Heart left ventricle (tissue), 16 donors: ENCODE measurements around the gene KCNMA1. TPM values are rescaled to one million over a fixed set of nuclear protein-coding genes. Genes with fewer than 3 reads are reported as not detected.

Experiments used
- ATAC-seq, 4 donors: fragments of 200-7000 bp; cut with Tn5 transposase; one replicate each; pipeline ENCODE4 v1.9.1; 2020 to 2022; ENCODE audit warnings: moderate library complexity in 4 of 4, mild to moderate bottlenecking in 3 of 4, moderate number of reproducible peaks in 1 of 4
- DNase-seq, 5 donors: peaks; one replicate each; pipeline ENCODE4 v3.0.0-alpha.2; 2020
- H3K27ac ChIP-seq, 12 donors: fragments of 200-600 bp; sonication (generic) in 4 of 12; one replicate each; pipeline versions ENCODE4 v1.5.0 to v1.8.0; 2016 to 2022; ENCODE audit warnings: mild to moderate bottlenecking in 2 of 12
- H3K27me3 ChIP-seq, 9 donors: fragments of 200-600 bp; sonication (generic) in 2 of 9; one replicate each; pipeline versions ENCODE4 v1.5.1 to v1.8.0; 2016 to 2022; ENCODE audit warnings: mild to moderate bottlenecking in 3 of 9
- H3K36me3 ChIP-seq, 9 donors: fragments of 200-600 bp; sonication (generic) in 2 of 9; one replicate each; pipeline versions ENCODE4 v1.5.0 to v1.8.0; 2018 to 2022; ENCODE audit warnings: mild to moderate bottlenecking in 2 of 9
- H3K4me1 ChIP-seq, 12 donors: fragments of 200-600 bp; sonication (generic) in 4 of 12; one replicate each; pipeline versions ENCODE4 v1.5.0 to v1.8.0; 2016 to 2022; ENCODE audit warnings: mild to moderate bottlenecking in 3 of 12
- H3K4me3 ChIP-seq, 12 donors: fragments of 200-600 bp; sonication (generic) in 4 of 12; one replicate each; pipeline versions ENCODE4 v1.5.0 to v1.8.0; 2017 to 2022; ENCODE audit warnings: mild to moderate bottlenecking in 9 of 12, moderate library complexity in 4 of 12
- H3K9me3 ChIP-seq, 12 donors: fragments of 200-600 bp; sonication (generic) in 4 of 12; one replicate each; pipeline versions ENCODE4 v1.5.0 to v1.8.0; 2016 to 2022; ENCODE audit warnings: mild to moderate bottlenecking in 1 of 12
- POLR2A ChIP-seq, 2 donors: fragments of 450-650 bp; IDR thresholded peaks; one replicate each; pipeline ENCODE4 v1.6.1; 2017; ENCODE audit warnings: antibody characterized with exemption in 2 of 2, mild to moderate bottlenecking in 2 of 2, moderate library complexity in 2 of 2
- WGBS, 4 donors: extraction: QIAGEN DNeasy Blood & Tissue Kit in 2 of 4; methylation state at CpG; one replicate each; pipeline versions ENCODE4 v1.1.5 to v1.1.7; 2013 to 2018; 5-methylcytosine and 5-hydroxymethylcytosine counted together
- intact Hi-C, 10 donors: fragments of 100-400 bp; cut with DNase I; formaldehyde crosslinking; loops; one replicate each; pipeline versions ENCODE4 v1.11.1 to v1.14.2; 2022
- polyA plus RNA-seq, 2 donors: library from polyadenylated mRNA; stranded (reverse); fragments of 200-250 nt; gene quantifications; one replicate each; pipeline ENCODE4 v1.2.3, GENCODE V29; 2013
- total RNA-seq, 9 donors: library from RNA; depleted of rRNA in 2 of 9; stranded (reverse); fragments of >200 nt in 2 of 9; fragmentation: NEBNext Ultra II Directional in 3 of 9; extraction: Animal tissue kit (Norgen Biotek cat#: 25700) in 3 of 9; gene quantifications; one replicate each; pipeline versions ENCODE4 v1.1.0 to v1.2.4, GENCODE V29; 2016 to 2023
- TF ChIP-seq, protein P1 (sequence below), 12 donors: fragments of 200-600 bp; sonication (generic) in 4 of 12; IDR thresholded peaks; one replicate each; pipeline versions ENCODE4 v1.5.0 to v1.8.0; 2018 to 2022; ENCODE audit warnings: antibody characterized with exemption in 12 of 12, mild to moderate bottlenecking in 5 of 12
- donor health status: ischemic (EF 13 %, LVEDD 7.1; RV severe dilation, severe dysfunction).
- donor health status: healthy with polysubstance abuse.
- donor health status: DM: no; HTN: yes; CAD: no.
- donor health status: DM: no; HTN: no; CAD: no.
- donor health status: ischemic (EF 25% LVEDD 6.9; RV normal size, moderate dysfunction).
- donor health status: ischemic (EF 25% LVEDD 5.7; RV mildly dilated, moderate dysfunction).
- donor health status: healthy.
- donor health status: DM: yes; HTN: yes; CAD: no.
- donor health status: ischemic (EF 35%, LVEDD 5.7; RV mildly dilated, moderate dysfunction).
- donor health status: nonischemic (EF 11% LVEDD 7.7; RV severe dilation, severe dysfunction).
- donor health status: DM: yes; HTN: yes; CAD: no.
- donor health status: PGD.
- donor health status: ischemic (EF 29% LVEDD 5.4; RV normal size, mild dysfunction).
- donor health status: nonischemic (EF 23%, LVEDD 6.1; RV moderate dilation, normal function).

Gene KCNMA1
- total and polyA plus RNA-seq, 11 donors: 0.39 to 8.7 (median 1.7) TPM

DNA sequence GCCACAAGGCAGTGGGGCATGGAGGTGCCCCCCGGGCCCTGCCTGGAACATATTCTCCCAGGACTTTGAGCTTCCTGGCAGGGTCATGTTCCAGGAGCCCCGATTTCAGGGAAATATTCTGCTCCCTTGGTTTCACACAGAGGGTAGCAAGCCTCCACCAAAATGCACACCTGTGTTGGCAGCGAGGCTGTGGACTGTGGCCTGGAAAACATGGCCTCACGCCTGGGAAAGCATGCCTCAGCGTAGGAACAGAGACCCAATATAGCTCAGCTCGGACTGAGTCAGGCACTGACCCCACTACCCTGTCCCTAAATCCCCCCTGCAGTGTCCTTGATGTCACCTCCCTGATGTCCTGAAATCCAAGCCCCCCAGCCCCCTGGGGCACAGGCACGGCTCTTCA lies 92.0 kb downstream of the KCNMA1 start:
- intact Hi-C loops: no loop called here
- peaks cover 0 to 3% (median 0%) of the 10 kb centered on the region in 9 donors for H3K27me3 ChIP-seq
- no peak overlapping the region for H3K4me3 ChIP-seq
- 81 to 88% (median 84%) methylated on average over 6 to 7 of the region's 7 CpGs for WGBS, 4 donors
- peak overlapping the region in 1 of 12 donors; percentile 42 for H3K27ac ChIP-seq
- peaks cover 0 to 8% (median 0%) of the 10 kb centered on the region in 12 donors for H3K9me3 ChIP-seq
- DNase-seq: no peak
- no peak for TF ChIP-seq POLR2A (IDR thresholded peaks at IDR 0.05)
- TF ChIP-seq, protein P1, sequence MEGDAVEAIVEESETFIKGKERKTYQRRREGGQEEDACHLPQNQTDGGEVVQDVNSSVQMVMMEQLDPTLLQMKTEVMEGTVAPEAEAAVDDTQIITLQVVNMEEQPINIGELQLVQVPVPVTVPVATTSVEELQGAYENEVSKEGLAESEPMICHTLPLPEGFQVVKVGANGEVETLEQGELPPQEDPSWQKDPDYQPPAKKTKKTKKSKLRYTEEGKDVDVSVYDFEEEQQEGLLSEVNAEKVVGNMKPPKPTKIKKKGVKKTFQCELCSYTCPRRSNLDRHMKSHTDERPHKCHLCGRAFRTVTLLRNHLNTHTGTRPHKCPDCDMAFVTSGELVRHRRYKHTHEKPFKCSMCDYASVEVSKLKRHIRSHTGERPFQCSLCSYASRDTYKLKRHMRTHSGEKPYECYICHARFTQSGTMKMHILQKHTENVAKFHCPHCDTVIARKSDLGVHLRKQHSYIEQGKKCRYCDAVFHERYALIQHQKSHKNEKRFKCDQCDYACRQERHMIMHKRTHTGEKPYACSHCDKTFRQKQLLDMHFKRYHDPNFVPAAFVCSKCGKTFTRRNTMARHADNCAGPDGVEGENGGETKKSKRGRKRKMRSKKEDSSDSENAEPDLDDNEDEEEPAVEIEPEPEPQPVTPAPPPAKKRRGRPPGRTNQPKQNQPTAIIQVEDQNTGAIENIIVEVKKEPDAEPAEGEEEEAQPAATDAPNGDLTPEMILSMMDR (IDR thresholded peaks at IDR 0.05): no peak
- H3K4me1 ChIP-seq: peaks cover 0 to 8% (median 0%) of the 10 kb centered on the region in 12 donors
- H3K36me3 ChIP-seq: no peaks in the 10 kb centered on the region
- no peak for ATAC-seq

GRCh38 chr10:77544617-77545016 lies 93.0 kb downstream of the KCNMA1 start:
- H3K36me3 ChIP-seq: no peaks in the 10 kb centered on the region
- intact Hi-C loops: no loop called here
- no peak for DNase-seq
- peaks cover 0 to 8% (median 0%) of the 10 kb centered on the region in 12 donors for H3K9me3 ChIP-seq
- no peak for ATAC-seq
- TF ChIP-seq POLR2A (IDR thresholded peaks at IDR 0.05): no peak
- TF ChIP-seq, protein P1 (IDR thresholded peaks at IDR 0.05): no peak
- peaks cover 0 to 6% (median 0%) of the 10 kb centered on the region in 9 donors for H3K27me3 ChIP-seq
- no peak overlapping the region for H3K27ac ChIP-seq
- 89 to 97% (median 93%) methylated on average over 1 of the region's 1 CpG for WGBS, 4 donors
- peaks cover 0 to 8% (median 0%) of the 10 kb centered on the region in 12 donors for H3K4me1 ChIP-seq
- H3K4me3 ChIP-seq: no peak overlapping the region

GRCh38 chr10:77542710-77543259 lies 94.8 kb downstream of the KCNMA1 start:
- ATAC-seq (no peak), DNase-seq (no peak)
- intact Hi-C loops: no loop called here
- peaks cover 0 to 8% (median 0%) of the 10 kb centered on the region in 12 donors for H3K9me3 ChIP-seq
- no peak overlapping the region for H3K4me3 ChIP-seq
- no peak for TF ChIP-seq POLR2A (IDR thresholded peaks at IDR 0.05)
- TF ChIP-seq, protein P1 (IDR thresholded peaks at IDR 0.05): no peak
- no peaks in the 10 kb centered on the region for H3K36me3 ChIP-seq
- H3K4me1 ChIP-seq: peaks cover 0 to 8% (median 0%) of the 10 kb centered on the region in 12 donors
- 76 to 87% (median 81%) methylated on average over 2 of the region's 2 CpGs for WGBS, 4 donors
- peak overlapping the region in 1 of 12 donors; percentile 27 for H3K27ac ChIP-seq
- peaks cover 0 to 17% (median 0%) of the 10 kb centered on the region in 9 donors for H3K27me3 ChIP-seq

DNA sequence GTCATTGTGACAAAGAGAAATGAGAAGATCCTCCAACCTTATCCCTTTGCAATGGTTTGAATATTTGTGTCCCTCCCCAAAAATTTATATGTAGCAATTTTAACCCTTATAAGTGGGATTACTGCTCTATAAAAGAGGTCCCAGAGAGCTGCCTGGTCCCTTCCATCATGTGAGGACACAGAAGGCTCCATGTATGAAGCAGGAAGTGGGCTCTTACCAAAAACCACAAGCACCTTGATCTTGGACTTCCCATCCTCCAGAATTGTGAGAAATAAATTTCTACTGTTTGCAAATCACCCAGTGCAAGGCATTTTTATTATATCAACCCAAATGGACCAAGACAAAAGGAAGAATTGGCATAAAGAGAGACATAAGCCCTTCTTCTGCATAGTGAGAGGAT lies 95.7 kb downstream of the KCNMA1 start:
- H3K36me3 ChIP-seq: no peaks in the 10 kb centered on the region
- no peak for TF ChIP-seq POLR2A (IDR thresholded peaks at IDR 0.05)
- TF ChIP-seq, protein P1 (IDR thresholded peaks at IDR 0.05): no peak
- no peak overlapping the region for H3K27ac ChIP-seq
- H3K4me1 ChIP-seq: peaks cover 0 to 8% (median 0%) of the 10 kb centered on the region in 12 donors
- H3K9me3 ChIP-seq: peaks cover 0 to 8% (median 0%) of the 10 kb centered on the region in 12 donors
- H3K27me3 ChIP-seq: peaks cover 0 to 17% (median 0%) of the 10 kb centered on the region in 9 donors
- no peak overlapping the region for H3K4me3 ChIP-seq
- intact Hi-C loops: no loop called here
- no peak for ATAC-seq
- DNase-seq: no peak
